GM21381 (cell line): ENCODE measurements around the gene TBX2.

Experiments
- ATAC-seq: cut with Tn5 transposase; IDR thresholded peaks from one replicate; pipeline ENCODE4 v1.9.1; 2021; ENCODE audit warnings: mild to moderate bottlenecking, moderate library complexity; ENCODE audit not compliant: unreplicated experiment

Gene TBX2

GRCh38 chr17:61452301-61453290, 53.0 kb downstream of the TBX2 start, which contains the start of gene TBX4:
Gene TBX4, plus strand, starts transcription at chr17:61452422. Its CDS starts 4,069 bp downstream, at chr17:61456491.
- ATAC-seq = no peak

GRCh38 chr17:61453566-61454380, 54.1 kb downstream of the TBX2 start:
- no peak for ATAC-seq

- ATAC-seq = no peak
These were observed 55.0 kb downstream of the TBX2 start for GRCh38 chr17:61454381-61455323.

GRCh38 chr17:61455324-61456060, 55.8 kb downstream of the TBX2 start:
- ATAC-seq = no peak

GRCh38 chr17:61456061-61456681, 56.5 kb downstream of the TBX2 start:
- ATAC-seq = no peak

- ATAC-seq = no peak
These were observed 57.1 kb downstream of the TBX2 start for GRCh38 chr17:61456688-61457225.

- ATAC-seq = no peak
These were observed 57.8 kb downstream of the TBX2 start for GRCh38 chr17:61457226-61457983.

GRCh38 chr17:61458000-61458399, 58.4 kb downstream of the TBX2 start:
- no peak for ATAC-seq

GRCh38 chr17:61458421-61459141, 58.9 kb downstream of the TBX2 start:
- no peak for ATAC-seq
